ENCODE data around the gene TSR3. TPM values are rescaled to one million over a fixed set of nuclear protein-coding genes. Genes with fewer than 3 reads are reported as not detected.
"Not testable (repeated sequence)": the region's sequence is repeated elsewhere in the genome, so short reads cannot be mapped to it uniquely, and the experiment has no call there.

Gene TSR3
- total RNA-seq, 1 donor from 2014 or later = 58.2 TPM

- DNase-seq (ENCODE audit: low spot score) = no peak
These were observed 12.6 kb downstream of the TSR3 start for GRCh38 chr16:1338855-1339675.

GRCh38 chr16:1338119-1338730 is 13.5 kb downstream of the TSR3 start:
- no peak for DNase-seq (ENCODE audit: low spot score)

- no peak for DNase-seq (ENCODE audit: low spot score)
These were observed 14.2 kb downstream of the TSR3 start for GRCh38 chr16:1337486-1337885.

GRCh38 chr16:1336619-1337018 is 15.1 kb downstream of the TSR3 start:
- no peak for DNase-seq (ENCODE audit: low spot score)

- no peak for DNase-seq (ENCODE audit: low spot score)
These were observed 15.7 kb downstream of the TSR3 start for GRCh38 chr16:1335996-1336395.

- no peak for DNase-seq (ENCODE audit: low spot score)
These were observed 16.3 kb downstream of the TSR3 start for GRCh38 chr16:1335211-1335971.

- DNase-seq (ENCODE audit: low spot score) = no peak
These were observed 16.9 kb downstream of the TSR3 start for GRCh38 chr16:1334739-1335138.

GRCh38 chr16:1333854-1334700 is 17.6 kb downstream of the TSR3 start:
- no peak for DNase-seq (ENCODE audit: low spot score)

- DNase-seq (ENCODE audit: low spot score) = no peak
These were observed 18.4 kb downstream of the TSR3 start, which contains the start of gene BAIAP3 for GRCh38 chr16:1333149-1333812. BAIAP3 (plus strand) TSS chr16:1333645; CDS start chr16:1338550, 4,905 bp downstream.

GRCh38 chr16:1332618-1333148 is 19.0 kb downstream of the TSR3 start:
- DNase-seq (ENCODE audit: low spot score) = no peak

- no peak for DNase-seq (ENCODE audit: low spot score)
These were observed 19.7 kb downstream of the TSR3 start for GRCh38 chr16:1331712-1332617.

GRCh38 chr16:1330931-1331711 is 20.6 kb downstream of the TSR3 start:
- DNase-seq (ENCODE audit: low spot score) = no peak

GRCh38 chr16:1330260-1330914 is 21.3 kb downstream of the TSR3 start:
- DNase-seq (ENCODE audit: low spot score) = no peak

- not testable (repeated sequence) for DNase-seq (ENCODE audit: low spot score)
These were observed 22.7 kb downstream of the TSR3 start for GRCh38 chr16:1328961-1329360.

- not testable (repeated sequence) for DNase-seq (ENCODE audit: low spot score)
These were observed 23.5 kb downstream of the TSR3 start for GRCh38 chr16:1328136-1328535.

- DNase-seq (ENCODE audit: low spot score) = no peak
These were observed 24.1 kb downstream of the TSR3 start for GRCh38 chr16:1327619-1327947.

GRCh38 chr16:1326946-1327618 is 24.6 kb downstream of the TSR3 start:
- no peak for DNase-seq (ENCODE audit: low spot score)
